NCI-H146 treated with DMSO at 0.1 percent for 48 hours (cell line): ENCODE results near the gene ARPP19.
"Not testable (repeated sequence)": the region's sequence is repeated elsewhere in the genome, so short reads cannot be mapped to it uniquely, and the experiment has no call there.

Source experiments
- DNase-seq: peaks from one replicate; lab custom pipeline; 2025; ENCODE audit not compliant: unreplicated experiment; lab: John Stamatoyannopoulos, UW

ARPP19 gene

DNA sequence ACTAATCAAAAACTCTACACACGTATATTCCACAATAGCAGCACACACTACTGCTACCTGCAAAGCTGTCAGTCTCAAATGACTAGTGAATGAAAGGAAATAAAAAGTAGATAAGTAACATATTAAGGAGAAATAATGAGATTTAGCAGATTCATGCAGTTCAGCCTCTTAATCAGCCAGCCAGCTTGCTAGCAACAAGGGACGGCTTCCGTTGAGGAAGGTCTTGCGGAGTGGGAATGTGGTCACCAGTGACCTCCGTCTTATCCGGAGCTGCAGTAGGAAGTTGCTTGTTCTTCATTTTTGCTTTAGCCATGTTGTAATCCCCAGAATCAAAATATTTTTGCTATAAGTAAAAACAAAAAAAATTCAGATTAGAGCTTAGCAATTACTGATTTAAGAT lies 17.1 kb downstream of the ARPP19 start:
- DNase-seq = no peak

DNA sequence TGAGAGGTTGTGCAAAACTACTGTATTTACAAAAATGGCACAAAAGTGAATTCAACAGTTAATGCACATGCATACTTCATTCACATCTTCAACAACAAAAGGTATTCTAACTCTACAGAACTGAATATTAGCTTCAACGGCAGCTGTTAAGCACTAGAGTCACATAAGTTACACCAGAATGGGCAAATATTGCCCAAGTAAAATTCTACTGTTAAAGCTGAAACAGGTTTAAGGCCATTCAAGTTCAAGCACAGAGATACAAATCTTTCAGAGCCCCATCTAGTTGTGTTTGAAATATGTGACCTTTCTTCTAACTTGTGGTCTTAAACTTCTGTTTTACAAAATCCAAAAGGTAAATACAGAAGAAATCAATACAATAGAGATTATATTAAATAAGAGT lies 17.6 kb downstream of the ARPP19 start:
- DNase-seq = not testable (repeated sequence)

DNA sequence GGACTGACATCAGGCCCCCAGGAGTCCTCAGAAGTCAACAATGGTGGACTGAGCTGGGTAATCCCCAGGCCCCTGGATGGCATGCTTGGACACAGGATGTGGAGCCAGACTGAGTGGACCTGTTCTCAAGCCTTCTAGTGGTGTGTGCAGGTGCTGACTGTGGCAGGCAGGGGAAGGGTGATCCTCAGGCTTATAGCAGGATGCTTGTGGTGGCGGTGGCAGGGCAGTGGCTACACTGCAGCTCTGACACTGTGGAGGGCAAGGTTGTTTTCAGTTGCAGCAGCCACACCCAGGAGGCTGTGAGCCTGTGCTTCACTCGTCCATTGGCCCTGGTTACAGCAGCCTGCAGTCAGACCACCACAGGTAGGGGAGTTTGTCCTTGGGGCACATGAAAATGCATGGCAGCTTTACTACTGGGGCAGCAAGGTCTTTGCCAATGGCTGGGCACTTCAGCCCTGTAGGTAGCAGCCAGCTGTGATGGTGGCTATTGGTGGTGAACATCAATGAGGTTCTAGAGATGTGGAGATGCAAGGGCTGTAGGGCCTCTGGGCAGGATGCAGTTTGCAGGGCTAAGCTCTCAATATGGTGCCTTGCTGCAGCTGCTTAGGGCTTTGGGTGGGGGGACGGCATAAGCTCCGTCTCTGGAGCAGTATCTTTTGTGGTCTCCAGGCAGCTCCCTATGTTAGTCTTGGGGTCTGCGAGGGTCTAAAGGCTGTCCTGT lies 22.6 kb downstream of the ARPP19 start:
- no peak for DNase-seq

DNA sequence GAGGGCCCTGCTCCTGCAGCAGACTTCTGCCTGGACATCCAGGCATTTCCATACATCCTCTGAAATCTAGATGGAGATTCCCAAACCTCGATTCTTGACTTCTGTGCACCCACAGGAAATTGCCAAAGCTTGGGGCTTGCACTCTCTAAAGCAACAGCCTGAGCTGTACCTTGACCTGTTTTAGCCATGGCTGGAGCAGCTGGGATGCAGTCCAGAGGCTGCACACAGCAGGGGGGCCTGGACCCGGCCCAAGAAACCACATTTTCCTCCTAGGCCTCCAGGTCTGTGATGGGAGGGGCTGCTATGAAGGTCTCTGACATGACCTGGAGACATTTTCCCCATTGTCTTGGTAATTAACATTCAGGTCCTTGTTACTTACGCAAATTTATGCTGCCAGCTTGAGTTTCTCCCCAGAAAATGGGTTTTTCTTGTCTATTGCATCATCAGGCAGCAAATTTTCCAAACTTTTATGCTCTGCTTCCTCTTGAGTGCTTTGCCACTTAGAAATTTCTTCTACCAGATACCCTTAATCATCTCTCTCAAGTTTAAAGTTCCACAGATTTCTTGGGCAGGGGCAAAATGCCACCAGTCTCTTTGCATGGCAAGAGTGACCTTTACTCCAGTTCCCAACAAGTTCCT lies 28.3 kb downstream of the ARPP19 start:
- no peak for DNase-seq

DNA sequence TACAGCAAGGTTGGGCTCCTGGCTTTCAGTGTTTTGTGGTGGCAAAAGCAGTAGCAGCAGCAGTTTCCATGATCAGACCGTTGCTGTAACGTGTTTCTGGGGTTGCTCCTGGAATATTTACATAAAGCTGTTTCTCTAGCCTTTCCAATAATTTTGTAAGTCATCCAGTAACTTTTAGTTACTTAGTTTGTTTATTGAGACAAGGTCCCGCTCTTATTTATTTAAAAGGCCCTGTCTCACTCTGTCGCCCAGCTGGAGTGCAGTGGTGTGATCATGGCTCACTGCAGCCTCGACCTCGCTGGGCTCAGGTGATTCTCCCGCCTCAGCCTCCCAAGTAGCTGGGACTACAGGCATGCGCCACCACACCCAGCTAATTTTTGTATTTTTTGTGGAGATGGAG lies 31.4 kb downstream of the ARPP19 start:
- DNase-seq = no peak

DNA sequence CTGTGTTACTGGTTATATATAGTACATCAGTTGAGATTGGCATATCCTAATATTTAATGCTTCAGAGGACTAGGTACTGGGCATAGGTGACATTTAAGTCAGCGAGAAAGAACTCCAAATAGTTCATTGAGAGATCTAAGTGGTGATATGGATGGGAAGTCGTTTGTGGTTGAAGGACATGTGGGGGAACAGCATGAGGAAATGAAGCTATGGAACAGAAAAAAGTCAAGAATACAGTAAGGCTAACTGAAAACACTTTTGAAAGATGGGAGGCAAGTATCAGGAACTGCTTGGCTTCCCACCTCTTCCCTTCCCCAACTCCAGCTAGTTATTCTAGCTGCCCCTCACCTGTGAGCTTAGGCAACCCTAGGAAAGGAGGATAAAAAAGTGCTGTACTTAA lies 36.4 kb downstream of the ARPP19 start:
- no peak for DNase-seq

DNA sequence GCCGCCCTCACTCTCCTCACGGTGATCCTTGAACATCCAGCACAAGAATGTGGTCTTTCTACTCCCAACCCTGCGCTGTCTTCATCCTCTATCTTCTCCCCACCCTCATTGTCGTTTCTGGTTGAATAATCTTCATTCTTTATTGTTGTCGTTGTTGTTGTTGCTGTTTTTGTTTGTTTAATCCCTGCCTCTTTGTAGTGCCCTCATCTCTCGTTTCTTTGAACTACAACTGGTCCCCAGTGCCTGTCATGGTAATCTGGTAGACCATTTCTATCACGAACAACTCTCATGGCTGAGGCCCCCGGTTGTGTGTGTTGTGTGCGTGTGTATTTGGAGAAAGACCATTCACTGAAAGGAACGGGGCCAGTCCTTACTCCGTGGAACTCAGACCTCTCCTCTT lies 38.9 kb downstream of the ARPP19 start:
- DNase-seq = no peak

DNA sequence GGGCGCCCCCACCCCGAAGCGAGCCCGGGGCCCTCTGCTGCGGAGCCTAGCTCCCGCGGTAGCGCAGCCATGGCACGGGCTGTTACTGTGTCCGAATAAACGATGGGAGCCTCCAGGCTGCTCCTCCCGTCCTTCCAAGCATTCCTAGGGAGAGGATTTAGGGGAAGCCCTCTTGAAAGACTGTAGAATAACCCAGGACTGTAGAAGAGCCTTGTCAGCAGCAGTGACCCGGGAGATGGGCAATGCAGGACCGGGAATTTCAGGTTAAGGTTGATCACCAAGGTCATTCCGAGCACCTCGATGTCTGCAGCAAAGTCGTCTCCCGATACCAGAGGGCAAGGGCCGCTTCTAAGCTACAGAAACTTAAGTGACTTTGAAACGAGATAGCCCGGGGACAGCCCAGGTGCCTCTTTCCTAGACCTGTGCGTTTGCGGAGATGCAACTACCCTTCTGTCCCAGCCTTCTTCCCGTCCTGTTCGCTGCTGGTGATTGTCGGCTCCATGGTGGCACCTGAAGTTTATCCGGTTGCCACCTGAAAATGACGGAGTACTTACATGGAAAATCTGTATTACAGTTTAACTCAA lies 39.4 kb downstream of the ARPP19 start:
- DNase-seq = peak; percentile 18

DNA sequence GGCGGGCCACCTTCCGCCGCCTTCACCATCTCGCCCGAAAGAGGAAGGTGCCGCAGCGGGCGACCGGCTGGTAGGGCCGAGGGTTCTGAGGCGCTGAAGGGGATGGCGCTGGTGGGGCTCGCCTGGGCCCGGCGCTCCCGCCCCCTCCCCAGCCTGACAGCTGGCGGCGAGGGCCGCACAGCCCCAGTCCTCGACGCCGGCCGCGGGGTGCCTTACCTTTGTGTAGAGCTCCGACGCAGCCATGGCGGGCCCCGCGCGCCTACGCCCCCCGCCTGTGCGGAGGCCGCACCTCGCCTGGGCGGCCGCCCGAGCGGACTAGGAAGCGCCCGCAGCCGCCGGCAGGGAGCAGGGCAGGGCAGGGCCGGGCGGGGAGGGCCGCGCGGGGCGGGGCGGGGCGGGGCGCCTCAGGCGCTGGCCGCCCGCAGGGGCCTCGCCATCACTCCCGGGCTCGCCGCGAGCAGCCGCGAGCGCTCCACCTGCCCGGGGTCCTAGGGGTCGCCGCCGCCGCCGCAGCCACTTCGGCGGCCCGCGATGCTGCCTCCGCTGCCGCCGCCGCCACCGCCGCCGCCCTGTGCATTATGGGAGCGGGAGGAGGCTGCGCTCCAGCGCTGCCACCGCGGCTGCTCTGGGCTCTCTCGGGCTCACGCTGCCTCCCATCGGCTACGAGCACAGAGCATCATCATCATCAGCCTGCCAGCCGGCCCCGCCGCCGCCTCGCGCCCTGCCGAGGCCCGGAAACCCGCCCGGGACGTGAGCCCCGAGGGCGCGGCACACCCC lies 40.1 kb downstream of the ARPP19 start, which contains the start of gene MYO5A:
TSS of gene MYO5A (minus strand) at position 317 of the 777 bp plus-strand sequence. CDS start at position 243, 74 bp downstream.
- DNase-seq = peak; percentile 43

DNA sequence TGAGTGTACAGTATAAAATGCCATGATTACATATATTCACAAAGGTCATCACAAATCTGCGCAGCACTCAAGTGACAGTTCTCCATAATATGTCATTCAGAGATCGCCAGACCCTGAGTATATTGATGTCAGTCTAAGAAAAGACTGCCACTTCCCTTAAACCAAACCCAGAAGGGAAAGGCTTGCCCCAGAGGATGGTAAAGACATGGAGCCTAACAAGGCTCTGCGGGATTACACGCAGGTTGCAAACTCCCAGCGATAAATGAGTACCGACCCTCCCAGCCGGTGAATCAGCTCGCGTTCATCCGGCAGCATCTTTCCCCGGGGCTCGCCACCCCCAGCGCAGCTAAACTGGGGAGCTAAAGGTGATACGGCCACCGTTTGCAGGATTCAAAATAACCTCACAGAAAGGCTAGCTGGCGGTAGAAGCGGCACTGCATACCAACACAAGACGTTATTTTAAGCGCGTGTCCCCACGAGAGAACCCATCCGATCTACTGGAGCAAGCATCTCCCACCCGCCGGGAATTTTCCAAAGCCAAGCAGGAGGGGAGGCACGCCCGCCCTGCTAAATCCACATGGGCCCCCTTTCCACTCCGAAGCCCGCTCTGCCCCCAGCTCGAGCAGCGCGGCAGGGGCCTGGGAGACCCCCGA lies 40.8 kb downstream of the ARPP19 start:
- DNase-seq = no peak

DNA sequence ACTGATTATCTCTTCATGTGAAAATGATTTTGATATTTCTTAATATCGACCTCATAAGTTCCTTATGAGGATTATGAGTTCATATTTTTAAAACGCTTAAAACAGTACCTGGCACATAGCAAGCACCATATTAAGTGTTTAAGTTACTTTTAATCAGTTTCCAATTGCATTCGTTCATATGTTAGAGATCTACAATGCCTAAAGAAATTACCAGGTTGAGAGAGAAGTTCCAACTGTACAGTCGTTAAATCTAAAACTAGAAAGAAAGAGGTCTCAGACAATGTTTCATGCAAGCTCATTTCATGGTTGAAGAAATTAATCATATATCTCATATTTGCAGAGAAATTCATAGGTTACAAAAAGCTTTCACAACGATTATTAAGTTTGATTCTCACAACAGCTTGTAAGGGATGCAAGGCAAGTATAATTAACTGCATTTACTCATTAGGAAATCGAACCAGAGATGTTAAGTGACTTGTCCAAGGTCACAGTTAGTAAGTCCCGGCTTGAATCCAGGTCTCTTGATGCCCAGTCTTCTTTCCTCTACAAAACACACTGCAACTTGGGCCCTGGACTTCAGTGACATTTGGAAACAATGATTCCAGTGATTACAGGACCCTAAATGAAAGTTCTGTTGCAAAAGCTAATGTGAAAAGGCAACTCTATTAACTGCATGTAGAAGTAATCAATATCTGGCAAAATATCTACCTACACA lies 41.5 kb downstream of the ARPP19 start:
- DNase-seq = no peak

DNA sequence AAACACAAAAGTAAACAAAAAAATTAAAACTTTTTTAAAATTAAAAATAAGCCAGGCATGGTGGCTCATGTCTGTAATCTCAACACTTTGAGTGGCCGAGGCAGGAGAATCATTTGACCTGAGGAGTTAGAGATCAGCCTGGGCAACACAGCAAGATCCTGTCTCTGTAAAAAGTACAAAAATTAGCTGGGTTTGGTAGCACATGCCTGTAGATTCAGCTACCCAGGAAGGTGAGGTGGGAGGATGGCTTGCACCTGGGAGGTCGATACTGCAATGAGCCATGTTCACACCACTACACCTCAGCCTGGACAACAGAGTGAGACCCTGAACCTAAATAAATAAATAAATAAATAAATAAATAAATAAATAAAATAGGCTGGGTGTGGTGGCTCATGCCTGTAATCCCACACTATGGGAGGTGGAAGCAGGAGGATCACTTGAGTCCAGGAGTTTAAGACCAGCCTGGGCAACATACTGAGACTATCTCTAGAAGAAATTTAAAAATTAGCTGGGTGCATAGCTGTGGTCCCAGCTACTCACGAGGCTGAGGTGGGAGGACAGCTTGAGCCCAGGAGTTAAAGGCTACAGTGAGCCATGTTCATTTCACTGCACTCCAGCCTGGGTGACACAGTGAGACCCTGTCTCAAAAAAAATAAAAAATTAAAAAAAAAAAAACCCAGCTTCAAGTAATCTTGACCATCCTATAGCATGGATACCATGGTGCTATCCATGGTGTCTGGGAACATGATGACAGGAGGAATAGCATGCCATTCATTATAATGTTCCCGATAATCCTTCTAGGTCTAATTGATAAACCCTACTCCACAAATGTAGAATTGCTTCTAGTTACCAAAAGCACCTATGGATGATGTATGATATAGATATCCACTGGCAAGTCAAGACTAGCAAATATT lies 44.4 kb downstream of the ARPP19 start:
- DNase-seq = no peak

DNA sequence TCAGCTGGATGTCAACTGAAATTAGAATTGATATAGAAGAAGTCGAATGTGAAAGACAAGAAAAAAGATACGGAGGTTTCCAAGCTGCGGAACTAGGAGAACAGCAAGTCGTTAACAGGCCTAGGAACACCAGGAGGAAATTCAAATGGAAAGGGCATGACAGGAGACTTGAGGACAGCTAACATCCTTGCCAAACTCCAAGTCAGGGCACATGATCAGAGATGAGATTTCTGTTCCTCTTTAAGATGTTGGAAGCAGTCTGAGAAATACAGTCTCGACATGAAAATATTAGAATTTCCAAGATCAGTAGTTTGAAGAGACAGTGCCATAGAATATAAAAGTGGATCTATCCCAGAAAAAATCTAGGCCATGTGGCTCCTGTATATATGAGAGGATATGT lies 45.2 kb downstream of the ARPP19 start:
- DNase-seq = no peak

DNA sequence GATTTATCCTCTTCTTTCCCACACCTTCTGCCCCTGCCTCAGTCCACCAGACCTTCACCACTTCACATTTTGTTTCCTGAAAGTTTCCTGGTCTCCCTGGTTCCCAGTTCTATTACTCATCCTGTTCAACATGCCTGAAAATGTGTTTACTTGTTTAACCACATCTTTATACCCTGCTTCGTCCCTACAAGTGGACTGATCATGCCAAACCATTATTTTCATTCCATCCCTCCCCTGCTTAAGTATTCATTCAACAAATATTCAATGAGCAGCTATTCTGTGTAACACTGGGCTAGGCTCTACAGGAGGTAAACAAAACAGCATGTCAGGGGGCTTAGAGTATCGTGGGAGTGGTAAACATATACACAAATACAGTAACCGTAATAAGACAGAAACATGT lies 45.6 kb downstream of the ARPP19 start:
- DNase-seq = no peak

DNA sequence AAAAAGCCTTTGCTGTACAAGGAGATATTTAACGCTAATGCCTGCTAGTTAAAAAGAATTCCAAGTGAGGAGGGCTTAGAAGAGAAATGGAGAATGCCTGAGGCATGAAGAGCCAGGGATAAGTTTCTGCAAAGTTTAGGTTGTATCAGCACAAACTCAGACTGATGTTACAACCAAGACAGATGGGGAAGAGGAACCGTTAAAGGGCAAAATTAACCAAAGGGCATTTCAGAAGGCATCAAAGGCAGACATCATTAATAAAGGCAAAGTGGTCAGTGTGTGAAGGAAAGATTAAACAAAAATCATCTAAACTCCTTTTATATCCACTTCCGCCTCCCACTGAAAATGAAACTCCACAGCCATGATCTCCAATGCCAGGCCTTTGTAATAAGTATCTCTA lies 47.1 kb downstream of the ARPP19 start:
- no peak for DNase-seq

DNA sequence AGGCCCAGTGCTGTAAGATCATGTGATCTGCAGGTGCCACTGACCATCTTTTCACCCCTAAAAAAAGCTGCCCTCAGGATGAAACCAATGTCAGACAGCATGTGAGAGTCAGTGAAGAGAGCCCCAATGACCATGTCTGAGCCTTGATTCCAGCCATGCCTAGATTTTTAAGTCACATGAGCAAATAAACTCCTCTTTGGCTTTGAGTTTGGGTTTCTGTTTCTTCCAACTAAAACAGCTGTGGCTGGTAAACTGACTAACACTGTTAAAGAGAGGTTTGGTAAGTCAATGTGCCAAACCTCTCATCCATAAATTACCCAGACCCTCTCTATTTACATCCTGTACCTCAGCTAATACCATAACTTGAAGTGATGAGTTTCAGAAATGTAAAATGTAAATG lies 48.4 kb downstream of the ARPP19 start:
- no peak for DNase-seq

DNA sequence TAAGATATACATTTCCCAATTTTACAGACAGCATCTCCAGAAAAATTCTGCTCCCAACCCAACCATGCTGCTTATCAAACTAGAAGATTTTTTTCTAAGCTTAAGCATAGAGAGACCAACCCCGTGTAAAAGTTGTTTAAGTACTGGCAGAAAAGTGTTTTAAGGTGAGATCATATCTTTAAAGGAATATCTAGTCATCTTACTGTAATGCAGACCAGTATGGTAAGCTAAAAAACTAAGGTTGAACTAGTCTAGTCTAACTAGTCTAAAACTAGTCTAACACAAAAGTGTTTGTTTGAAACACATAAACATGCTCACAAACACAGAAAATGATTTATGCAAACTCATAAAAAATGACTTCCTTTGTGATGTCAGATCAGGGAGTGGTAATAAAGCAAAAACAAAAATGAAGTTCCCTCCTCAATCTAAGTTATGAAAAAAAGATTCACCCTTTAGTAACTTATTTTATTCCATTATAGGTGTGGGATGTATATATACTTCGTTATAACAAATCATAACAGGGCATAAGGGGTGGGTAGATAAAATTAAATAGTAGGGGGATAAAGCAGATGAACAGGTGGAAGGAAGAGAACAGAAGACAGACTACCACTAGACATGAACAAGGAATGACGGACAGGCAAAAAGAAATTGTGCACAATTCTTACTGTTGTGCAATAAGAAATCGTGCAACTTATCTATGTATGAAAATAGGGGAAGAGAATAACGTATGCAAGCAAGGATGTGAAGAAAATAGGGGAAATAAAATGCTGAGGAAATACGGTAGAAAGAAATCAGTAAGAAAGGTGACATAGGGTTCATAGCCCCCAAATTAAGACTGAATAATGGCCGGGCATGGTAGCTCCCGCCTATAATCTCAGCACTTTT lies 50.1 kb downstream of the ARPP19 start:
- DNase-seq = no peak

DNA sequence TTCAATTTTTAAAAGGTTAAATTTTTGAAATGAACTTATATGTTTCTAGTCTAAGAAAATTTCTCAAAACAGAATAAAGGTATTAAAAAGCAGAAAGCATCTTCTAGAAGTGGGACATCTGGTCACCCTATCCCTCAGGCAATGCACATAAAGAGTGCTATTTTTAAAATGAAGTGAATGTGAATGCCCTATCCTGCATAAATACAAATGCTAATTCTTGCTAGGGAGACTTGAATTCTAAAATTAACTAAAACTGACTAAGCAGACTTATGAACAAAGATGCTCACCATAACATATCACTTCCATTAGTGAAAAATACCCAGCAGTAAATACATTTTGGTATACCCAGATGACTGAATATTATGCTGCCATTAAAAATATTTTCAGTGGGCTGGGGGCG lies 51.8 kb downstream of the ARPP19 start:
- DNase-seq = no peak

DNA sequence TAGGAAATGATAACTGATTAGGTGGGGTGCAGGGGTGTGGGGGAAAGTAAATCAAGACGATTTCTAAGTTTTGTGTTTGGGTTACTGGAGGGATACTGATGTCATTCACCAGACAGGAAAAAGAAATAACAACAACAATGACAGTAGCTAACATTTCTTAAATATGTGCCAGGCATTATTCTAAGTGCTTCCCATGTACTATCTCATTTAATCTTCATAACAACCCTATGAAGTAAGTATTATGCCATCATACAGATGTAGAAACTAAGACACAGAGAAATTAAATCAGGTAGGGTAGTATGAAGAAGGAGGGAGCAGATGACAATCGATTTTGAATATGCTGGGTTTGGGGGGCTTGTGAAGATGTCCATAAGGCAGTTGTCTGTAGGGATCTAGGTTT lies 53.5 kb downstream of the ARPP19 start:
- no peak for DNase-seq
